Right lobe of liver (tissue), 6 donors: ENCODE measurements around the gene FAM13B. TPM values are rescaled to one million over a fixed set of nuclear protein-coding genes. Genes with fewer than 3 reads are reported as not detected.
"Not testable (repeated sequence)": the region's sequence is repeated elsewhere in the genome, so short reads cannot be mapped to it uniquely, and the experiment has no call there.

Source experiments
- ATAC-seq, 4 donors: fragments of 200-7000 bp; cut with Tn5 transposase; one replicate each; pipeline ENCODE4 v1.9.1; 2020; ENCODE audit warnings: mild to moderate bottlenecking in 4 of 4, moderate library complexity in 4 of 4
- DNase-seq, 3 donors: peaks; one replicate each; pipeline ENCODE4 v3.0.0-alpha.2; 2020
- H3K27ac ChIP-seq, 3 donors: fragments of 200-600 bp; one replicate each; pipeline ENCODE4 v1.8.0; 2022
- H3K27me3 ChIP-seq, 2 donors: fragments of 200-600 bp; one replicate each; pipeline ENCODE4 v1.8.0; 2022
- H3K36me3 ChIP-seq, 4 donors: fragments of 200-600 bp; sonication (generic) in 1 of 4; one replicate each; pipeline versions ENCODE4 v1.5.1 to v1.8.0; 2017 to 2022; ENCODE audit warnings: control low read depth in 1 of 4
- H3K4me1 ChIP-seq, 4 donors: fragments of 200-600 bp; sonication (generic) in 1 of 4; one replicate each; pipeline versions ENCODE4 v1.5.1 to v1.8.0; 2017 to 2022; ENCODE audit warnings: control low read depth in 1 of 4
- H3K4me3 ChIP-seq, 3 donors: fragments of 200-600 bp; one replicate each; pipeline ENCODE4 v1.8.0; 2022
- H3K9me3 ChIP-seq, 4 donors: fragments of 200-600 bp; sonication (generic) in 1 of 4; one replicate each; pipeline versions ENCODE4 v1.5.1 to v1.8.0; 2017 to 2022; ENCODE audit warnings: control low read depth in 1 of 4
- POLR2A ChIP-seq: fragments of 450-650 bp; IDR thresholded peaks from one replicate; pipeline ENCODE4 v1.6.1; 2017; ENCODE audit warnings: antibody characterized with exemption, mild to moderate bottlenecking
- WGBS: methylation state at CpG from one replicate; pipeline ENCODE4 v1.1.6; 2018; ENCODE audit warnings: low coverage, low lambda C conversion rate; ENCODE audit not compliant: insufficient coverage; ENCODE audit errors: missing lambda C conversion rate; 5-methylcytosine and 5-hydroxymethylcytosine counted together
- intact Hi-C, 2 donors: fragments of 100-400 bp; cut with DNase I; formaldehyde crosslinking; loops; one replicate each; pipeline versions ENCODE4 v1.11.2 to v1.14.1; 2022
- long read RNA-seq: library from polyadenylated mRNA; unstranded; transcript quantifications from one replicate; pipeline ENCODE4 v2.0.0, GENCODE V29; 2019
- total RNA-seq, 6 experiments: library from RNA; depleted of rRNA in 2 of 6; stranded (reverse); fragments of >200 nt in 2 of 6; fragmentation: NEBNext Ultra II Directional in 3 of 6; extraction: Animal tissue kit (Norgen Biotek cat#: 25700) in 3 of 6; gene quantifications; one replicate each; pipeline versions ENCODE4 v1.1.0 to v1.2.4, GENCODE V29; 2016 to 2023
- TF ChIP-seq, protein P1 (sequence below), 4 donors: fragments of 200-600 bp in 3 of 4; fragments of 450-650 bp in 1 of 4; IDR thresholded peaks; one replicate each; pipeline versions ENCODE4 v1.5.1 to v1.8.0; 2016 to 2022; ENCODE audit warnings: antibody characterized with exemption in 4 of 4, mild to moderate bottlenecking in 2 of 4
- donor health status: DM: no; HTN: yes; CAD: no.
- donor health status: DM: no; HTN: no; CAD: no.
- donor health status: DM: no; HTN: no; CAD: no.
- donor health status: DM: no; HTN: yes; CAD: no.
- donor health status: DM: no; HTN: yes; CAD: no.

FAM13B gene
- 10 to 100 TPM in 1 of 6 experiments, 1 to 10 TPM in 5; 6.0 to 12.4 (median 6.5) TPM for total RNA-seq
- long read RNA-seq, partial matches to known transcripts, result 1 of 3 reads
- long read RNA-seq, other reads (novel, unspliced or antisense), result 2 of 3 reads

DNA sequence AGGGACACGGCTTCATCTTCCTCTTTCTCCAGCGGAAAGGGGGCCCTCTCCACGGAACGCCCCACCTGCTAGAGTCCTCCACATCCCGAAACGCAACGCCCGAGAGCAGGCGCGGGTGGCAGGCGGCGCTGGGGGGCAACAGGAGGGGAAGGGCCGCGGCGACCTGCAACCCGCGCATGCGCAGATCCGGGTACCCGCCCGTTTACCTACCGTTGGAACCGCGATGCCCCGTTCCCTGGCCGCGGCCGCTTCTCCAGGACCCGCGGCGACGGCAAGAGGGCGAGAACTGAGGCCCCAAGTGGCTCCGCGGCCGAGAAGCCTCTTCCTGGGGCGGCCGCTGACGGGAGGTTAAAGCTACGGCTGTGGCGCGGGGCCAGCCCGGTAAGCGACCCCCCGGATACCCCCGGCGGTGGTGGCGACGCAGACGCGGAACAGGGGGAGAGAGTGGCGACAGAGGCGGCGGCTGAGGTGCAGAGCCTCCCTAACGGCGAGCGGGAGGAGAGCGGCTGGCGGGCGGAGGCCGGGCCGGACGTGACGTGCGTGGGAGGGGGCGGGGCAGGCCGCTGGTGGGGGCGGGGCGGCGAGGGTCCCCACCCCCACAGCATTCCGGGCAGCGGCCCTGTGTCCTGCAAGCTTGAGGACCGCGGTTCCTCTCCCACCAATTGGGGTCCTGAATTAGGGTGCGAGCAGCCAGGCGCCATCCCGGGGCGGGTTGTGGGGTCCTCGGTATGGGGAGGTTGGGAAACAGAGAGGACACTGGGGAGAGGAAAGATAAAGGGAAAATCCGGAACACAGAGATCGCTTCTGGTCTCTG lies at the start of gene FAM13B:
Gene FAM13B, minus strand, starts transcription at position 508 of the 814 bp plus-strand sequence. CDS start 13,968 bp downstream, outside the sequence.
- Histone ChIP-seq H3K4me1 (peaks cover 0 to 23% (median 8%) of the 10 kb centered on the region in 4 donors), H3K9me3 (no peaks in the 10 kb centered on the region), H3K36me3 (no peaks in the 10 kb centered on the region), H3K4me3 (peak within 1 kb of the TSS; percentile 96 to 97 (median 97)), H3K27me3 (no peaks in the 10 kb centered on the region), H3K27ac (peak within 1 kb of the TSS; percentile 92 to 99 (median 98))
- DNase-seq (peak; percentile 85 to 89 (median 88)), ATAC-seq (peak; percentile 91 to 95 (median 92))
- intact Hi-C loops, result no loop called here
- WGBS, result 1% methylated on average over 17 of the region's 81 CpGs
- peak; percentile 78 for TF ChIP-seq POLR2A
- TF ChIP-seq, protein P1, sequence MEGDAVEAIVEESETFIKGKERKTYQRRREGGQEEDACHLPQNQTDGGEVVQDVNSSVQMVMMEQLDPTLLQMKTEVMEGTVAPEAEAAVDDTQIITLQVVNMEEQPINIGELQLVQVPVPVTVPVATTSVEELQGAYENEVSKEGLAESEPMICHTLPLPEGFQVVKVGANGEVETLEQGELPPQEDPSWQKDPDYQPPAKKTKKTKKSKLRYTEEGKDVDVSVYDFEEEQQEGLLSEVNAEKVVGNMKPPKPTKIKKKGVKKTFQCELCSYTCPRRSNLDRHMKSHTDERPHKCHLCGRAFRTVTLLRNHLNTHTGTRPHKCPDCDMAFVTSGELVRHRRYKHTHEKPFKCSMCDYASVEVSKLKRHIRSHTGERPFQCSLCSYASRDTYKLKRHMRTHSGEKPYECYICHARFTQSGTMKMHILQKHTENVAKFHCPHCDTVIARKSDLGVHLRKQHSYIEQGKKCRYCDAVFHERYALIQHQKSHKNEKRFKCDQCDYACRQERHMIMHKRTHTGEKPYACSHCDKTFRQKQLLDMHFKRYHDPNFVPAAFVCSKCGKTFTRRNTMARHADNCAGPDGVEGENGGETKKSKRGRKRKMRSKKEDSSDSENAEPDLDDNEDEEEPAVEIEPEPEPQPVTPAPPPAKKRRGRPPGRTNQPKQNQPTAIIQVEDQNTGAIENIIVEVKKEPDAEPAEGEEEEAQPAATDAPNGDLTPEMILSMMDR (IDR thresholded peaks at IDR 0.05), result peak in 1 of 4 donors; percentile 8

DNA sequence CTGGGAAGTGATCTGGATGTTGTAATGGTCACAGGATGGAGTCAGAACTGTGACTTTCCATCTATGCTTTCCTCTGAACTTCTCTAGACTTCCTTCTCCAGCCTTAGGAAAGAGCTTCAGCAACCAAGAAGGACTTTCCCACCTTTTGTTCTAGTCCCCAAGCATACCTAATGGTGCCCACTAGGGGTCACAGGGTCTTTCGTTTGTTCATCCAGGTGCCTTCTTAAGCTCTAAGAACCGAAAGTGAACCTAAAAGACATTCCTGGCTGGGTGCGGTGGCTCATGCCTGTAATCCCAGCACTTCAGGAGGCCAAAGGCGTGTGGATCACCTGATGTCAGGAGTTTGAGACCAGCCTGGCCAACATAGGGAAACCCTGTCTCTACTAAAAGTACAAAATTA lies 49.2 kb upstream of the FAM13B start:
- intact Hi-C loops, result no loop called here

DNA sequence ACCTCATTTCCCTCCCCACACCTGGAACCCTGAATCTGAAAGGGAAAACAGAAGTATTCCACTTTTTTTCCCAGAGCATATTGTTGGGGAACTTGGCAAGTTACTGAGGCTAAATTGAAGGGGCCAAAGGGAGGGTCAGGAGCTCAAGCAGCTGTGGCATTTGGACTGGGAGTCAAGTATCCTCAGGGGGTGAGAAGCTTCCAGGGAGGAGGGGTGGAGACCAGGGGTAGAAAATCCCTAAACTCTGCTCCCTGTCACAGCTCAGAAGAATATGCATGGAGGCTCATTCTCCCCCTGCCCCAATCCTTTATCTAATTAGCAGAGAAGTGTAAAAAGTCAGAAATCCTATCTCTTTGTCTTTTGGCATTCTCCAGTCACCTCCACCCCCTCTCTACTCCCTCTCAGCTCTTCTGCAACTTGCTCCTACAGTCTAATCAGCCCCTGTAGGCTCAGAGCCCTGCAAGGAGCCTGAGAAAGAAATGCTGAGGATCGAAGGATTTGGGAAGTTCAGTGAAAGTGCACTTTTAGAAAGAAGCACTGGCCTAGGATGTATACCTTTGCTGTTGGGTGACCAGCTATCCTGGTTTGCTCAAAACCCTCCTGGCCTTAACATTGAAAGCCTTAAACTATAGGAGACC lies 45.2 kb upstream of the FAM13B start:
- no peak for ATAC-seq
- no peak overlapping the region for H3K4me3 ChIP-seq
- H3K9me3 ChIP-seq, result no peaks in the 10 kb centered on the region
- no peak overlapping the region for H3K27ac ChIP-seq
- no peaks in the 10 kb centered on the region for H3K36me3 ChIP-seq
- 46% methylated on average over 1 of the region's 1 CpG for WGBS
- no peak for DNase-seq
- intact Hi-C loops, result loop anchor here in 1 of 2 donors (5.0 kb wide), 1 partner anchor 54 kb away; no protein-coding TSS in a partner anchor
- H3K4me1 ChIP-seq, result no peaks in the 10 kb centered on the region
- no peaks in the 10 kb centered on the region for H3K27me3 ChIP-seq
- TF ChIP-seq, protein P1 (IDR thresholded peaks at IDR 0.05), result no peak
- TF ChIP-seq POLR2A, result no peak

More for the DNA sequence above, 49.2 kb upstream of the FAM13B start:
- no peaks in the 10 kb centered on the region for H3K9me3 ChIP-seq
- no peak for TF ChIP-seq POLR2A
- TF ChIP-seq, protein P1 (IDR thresholded peaks at IDR 0.05), result no peak
- DNase-seq (no peak), ATAC-seq (no peak)
- H3K27me3 ChIP-seq, result no peaks in the 10 kb centered on the region
- no peaks in the 10 kb centered on the region for H3K4me1 ChIP-seq
- WGBS, result 66% methylated on average over 2 of the region's 4 CpGs
- no peak overlapping the region for H3K27ac ChIP-seq
- H3K36me3 ChIP-seq, result no peaks in the 10 kb centered on the region
- H3K4me3 ChIP-seq, result no peak overlapping the region

DNA sequence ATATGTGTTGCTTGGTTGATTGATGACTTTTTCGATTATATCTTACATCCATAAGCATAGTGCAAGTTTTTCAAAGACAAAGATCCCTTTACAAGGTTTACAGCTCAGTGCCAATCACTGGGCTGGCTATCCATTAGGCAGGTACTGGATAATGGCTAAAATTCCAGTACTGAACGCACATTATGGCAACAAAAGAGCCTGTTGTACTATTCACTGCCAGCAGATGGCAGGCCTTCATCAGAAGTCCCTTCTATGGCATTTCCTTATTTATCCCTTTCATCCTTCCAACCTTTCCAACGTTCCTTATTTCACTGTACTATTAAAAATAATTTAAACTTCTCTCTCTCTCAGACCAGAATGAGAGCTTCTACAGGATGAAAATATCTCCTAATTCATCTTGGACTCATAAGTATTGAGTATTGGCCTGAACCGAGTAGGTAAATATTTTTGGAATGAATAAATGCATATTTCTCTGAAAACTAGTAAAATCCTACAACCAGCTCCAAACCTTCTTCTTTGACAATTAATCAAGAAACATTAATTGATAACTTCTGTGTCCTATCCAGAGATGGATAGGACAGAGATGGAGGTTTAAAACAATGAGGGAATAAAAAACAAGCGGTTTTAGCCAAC lies 44.3 kb upstream of the FAM13B start:
- no peaks in the 10 kb centered on the region for H3K36me3 ChIP-seq
- ATAC-seq, result peak; percentile 90 to 97 (median 92)
- 32% methylated on average over 5 of the region's 5 CpGs for WGBS
- H3K4me1 ChIP-seq, result no peaks in the 10 kb centered on the region
- TF ChIP-seq, protein P1 (IDR thresholded peaks at IDR 0.05), result peak; percentile 81 to 88 (median 84)
- TF ChIP-seq POLR2A, result no peak
- no peak overlapping the region for H3K27ac ChIP-seq
- no peaks in the 10 kb centered on the region for H3K27me3 ChIP-seq
- no peaks in the 10 kb centered on the region for H3K9me3 ChIP-seq
- intact Hi-C loops, result loop anchor here in 1 of 2 donors (5.0 kb wide), 1 partner anchor 55 kb away; no protein-coding TSS in a partner anchor
- H3K4me3 ChIP-seq, result no peak overlapping the region
- DNase-seq, result peak in 2 of 3 donors; percentile 51 to 58

GRCh38 chr5:138070026-138070425 lies 37.1 kb upstream of the FAM13B start:
- H3K27ac ChIP-seq, H3K4me3 ChIP-seq, ATAC-seq, H3K4me1 ChIP-seq, H3K36me3 ChIP-seq, DNase-seq, H3K27me3 ChIP-seq, intact Hi-C loops, H3K9me3 ChIP-seq: not testable (repeated sequence)
- no CpG with 5 or more reads among the region's 32 CpGs for WGBS
